ENCODE measurements around the gene TTC5.
A peak's percentile ranks its signal among the peaks of the same experiment; 100 is the strongest.
"Not testable (repeated sequence)": the region's sequence is repeated elsewhere in the genome, so short reads cannot be mapped to it uniquely, and the experiment has no call there.

Gene TTC5

GRCh38 chr14:20314026-20314425 lies 8.3 kb upstream of the TTC5 start:
- no peak for FAIRE-seq
- DNase-seq (ENCODE audit: insufficient read length, low spot score): no peak

GRCh38 chr14:20306079-20306423 lies 300 bp upstream of the TTC5 start:
- FAIRE-seq (no peak), DNase-seq (ENCODE audit: insufficient read length, low spot score) (no peak)

- FAIRE-seq (no peak), DNase-seq (ENCODE audit: insufficient read length, low spot score) (no peak)
Observed at GRCh38 chr14:20302042-20302755, 3.6 kb downstream of the TTC5 start.

- FAIRE-seq (peak; percentile 75), DNase-seq (ENCODE audit: insufficient read length, low spot score) (peak; percentile 3)
Observed at GRCh38 chr14:20295067-20295466, 10.7 kb downstream of the TTC5 start.

GRCh38 chr14:20294636-20295035 lies 11.1 kb downstream of the TTC5 start:
- no peak for DNase-seq (ENCODE audit: insufficient read length, low spot score)
- FAIRE-seq: no peak

GRCh38 chr14:20281998-20282397 lies 23.8 kb downstream of the TTC5 start:
- DNase-seq (ENCODE audit: insufficient read length, low spot score); FAIRE-seq: not testable (repeated sequence)

- FAIRE-seq; DNase-seq (ENCODE audit: insufficient read length, low spot score): not testable (repeated sequence)
Observed at GRCh38 chr14:20280265-20280664, 25.5 kb downstream of the TTC5 start.

- no peak for FAIRE-seq
- no peak for DNase-seq (ENCODE audit: insufficient read length, low spot score)
Observed at GRCh38 chr14:20278414-20278813, 27.3 kb downstream of the TTC5 start.

GRCh38 chr14:20277409-20277808 lies 28.3 kb downstream of the TTC5 start:
- no peak for DNase-seq (ENCODE audit: insufficient read length, low spot score)
- FAIRE-seq: no peak

- DNase-seq (ENCODE audit: insufficient read length, low spot score) (no peak), FAIRE-seq (no peak)
Observed at GRCh38 chr14:20274062-20274461, 31.7 kb downstream of the TTC5 start.

- FAIRE-seq; DNase-seq (ENCODE audit: insufficient read length, low spot score): not testable (repeated sequence)
Observed at GRCh38 chr14:20264361-20264760, 41.4 kb downstream of the TTC5 start.

- DNase-seq (ENCODE audit: insufficient read length, low spot score): no peak
Observed at GRCh38 chr14:20262642-20263128, 43.1 kb downstream of the TTC5 start.

GRCh38 chr14:20247646-20248246 lies 58.0 kb downstream of the TTC5 start:
- FAIRE-seq: no peak
- no peak for DNase-seq (ENCODE audit: insufficient read length, low spot score)

More at GRCh38 chr14:20262642-20263128, 43.1 kb downstream of the TTC5 start:
- FAIRE-seq: no peak
